Muscle layer of duodenum (tissue), 2 donors: Measurements from ENCODE around the gene MAPT.
"Not testable (repeated sequence)": the region's sequence is repeated elsewhere in the genome, so short reads cannot be mapped to it uniquely, and the experiment has no call there.

Experiments used
- H3K27ac ChIP-seq: one replicate; pipeline ENCODE4 v1.7.0; 2013; ENCODE audit warnings: mild to moderate bottlenecking, low read length
- H3K27me3 ChIP-seq: one replicate; pipeline ENCODE4 v1.7.0; 2013; ENCODE audit warnings: low read depth, mild to moderate bottlenecking, control low read depth, low read length
- H3K36me3 ChIP-seq, 2 donors: one replicate each; pipeline ENCODE4 v1.7.0; 2013; ENCODE audit warnings: low read length in 2 of 2, control low read depth in 1 of 2, mild to moderate bottlenecking in 1 of 2; ENCODE audit not compliant: insufficient read depth in 2 of 2, control insufficient read depth in 1 of 2
- H3K4me1 ChIP-seq, 2 donors: one replicate each; pipeline ENCODE4 v1.7.0; 2013; ENCODE audit warnings: low read length in 2 of 2, mild to moderate bottlenecking in 2 of 2, control low read depth in 1 of 2, moderate library complexity in 1 of 2; ENCODE audit not compliant: insufficient read depth in 2 of 2, control insufficient read depth in 1 of 2
- H3K4me3 ChIP-seq, 2 donors: one replicate each; pipeline ENCODE4 v1.7.0; 2013; ENCODE audit warnings: low read length in 2 of 2, low read depth in 1 of 2, mild to moderate bottlenecking in 1 of 2
- H3K9me3 ChIP-seq, 2 donors: one replicate each; pipeline ENCODE4 v1.7.0; 2013; ENCODE audit warnings: low read length in 2 of 2, control low read depth in 1 of 2, mild to moderate bottlenecking in 1 of 2; ENCODE audit not compliant: control insufficient read depth in 1 of 2
- donor health status: healthy.

The MAPT gene

GRCh38 chr17:45850011-45850410 lies 44.3 kb upstream of the MAPT start:
- H3K9me3 ChIP-seq: peaks cover 0 to under 1% of the 10 kb centered on the region in 2 donors
- no peak overlapping the region for H3K4me3 ChIP-seq
- H3K36me3 ChIP-seq: no peaks in the 10 kb centered on the region
- H3K27ac ChIP-seq: no peak overlapping the region
- H3K27me3 ChIP-seq: peaks cover 8% of the 10 kb centered on the region
- no peaks in the 10 kb centered on the region for H3K4me1 ChIP-seq

GRCh38 chr17:45850468-45850867 lies 43.9 kb upstream of the MAPT start:
- Histone ChIP-seq H3K4me1 (no peaks in the 10 kb centered on the region), H3K4me3 (no peak overlapping the region), H3K9me3 (peaks cover 0 to 3% of the 10 kb centered on the region in 2 donors), H3K27ac (no peak overlapping the region), H3K27me3 (peaks cover 8% of the 10 kb centered on the region), H3K36me3 (no peaks in the 10 kb centered on the region)

GRCh38 chr17:45851022-45851421 lies 43.3 kb upstream of the MAPT start:
- H3K27me3 ChIP-seq: peaks cover 8% of the 10 kb centered on the region
- no peaks in the 10 kb centered on the region for H3K4me1 ChIP-seq
- H3K4me3 ChIP-seq: no peak overlapping the region
- no peak overlapping the region for H3K27ac ChIP-seq
- H3K9me3 ChIP-seq: peaks cover 0 to 3% of the 10 kb centered on the region in 2 donors
- H3K36me3 ChIP-seq: no peaks in the 10 kb centered on the region

GRCh38 chr17:45851464-45851863 lies 42.9 kb upstream of the MAPT start:
- H3K4me3 ChIP-seq: no peak overlapping the region
- H3K27me3 ChIP-seq: peaks cover 8% of the 10 kb centered on the region
- no peaks in the 10 kb centered on the region for H3K36me3 ChIP-seq
- no peak overlapping the region for H3K27ac ChIP-seq
- H3K4me1 ChIP-seq: no peaks in the 10 kb centered on the region
- peaks cover 0 to 3% of the 10 kb centered on the region in 2 donors for H3K9me3 ChIP-seq

- no peak overlapping the region for H3K27ac ChIP-seq
- H3K9me3 ChIP-seq: peaks cover 0 to 3% of the 10 kb centered on the region in 2 donors
- no peaks in the 10 kb centered on the region for H3K36me3 ChIP-seq
- H3K27me3 ChIP-seq: peaks cover 8% of the 10 kb centered on the region
- H3K4me1 ChIP-seq: no peaks in the 10 kb centered on the region
- no peak overlapping the region for H3K4me3 ChIP-seq
Observed at GRCh38 chr17:45851873-45852272, 42.5 kb upstream of the MAPT start.

- Histone ChIP-seq H3K27ac (no peak overlapping the region), H3K4me1 (no peaks in the 10 kb centered on the region), H3K4me3 (no peak overlapping the region)
Observed at GRCh38 chr17:45852535-45853297, 41.6 kb upstream of the MAPT start.

GRCh38 chr17:45854209-45854608 lies 40.1 kb upstream of the MAPT start:
- H3K4me3 ChIP-seq: no peak overlapping the region
- no peaks in the 10 kb centered on the region for H3K4me1 ChIP-seq
- peaks cover 0 to 3% of the 10 kb centered on the region in 2 donors for H3K9me3 ChIP-seq
- no peak overlapping the region for H3K27ac ChIP-seq
- peaks cover 8% of the 10 kb centered on the region for H3K27me3 ChIP-seq
- H3K36me3 ChIP-seq: no peaks in the 10 kb centered on the region

More at GRCh38 chr17:45852535-45853297, 41.6 kb upstream of the MAPT start:
- Histone ChIP-seq H3K36me3 (no peaks in the 10 kb centered on the region), H3K9me3 (peaks cover 0 to 3% of the 10 kb centered on the region in 2 donors), H3K27me3 (peaks cover 8% of the 10 kb centered on the region)

- Histone ChIP-seq H3K9me3 (peaks cover 0 to 3% of the 10 kb centered on the region in 2 donors), H3K27me3 (peaks cover 8% of the 10 kb centered on the region), H3K4me1 (no peaks in the 10 kb centered on the region), H3K4me3 (no peak overlapping the region), H3K36me3 (no peaks in the 10 kb centered on the region), H3K27ac (no peak overlapping the region)
Observed at GRCh38 chr17:45855691-45856336, 38.5 kb upstream of the MAPT start.

- H3K27ac ChIP-seq: no peak overlapping the region
- no peaks in the 10 kb centered on the region for H3K4me1 ChIP-seq
- H3K36me3 ChIP-seq: no peaks in the 10 kb centered on the region
- peaks cover 0 to 3% of the 10 kb centered on the region in 2 donors for H3K9me3 ChIP-seq
- no peak overlapping the region for H3K4me3 ChIP-seq
- H3K27me3 ChIP-seq: no peaks in the 10 kb centered on the region
Observed at GRCh38 chr17:45857977-45858708, 36.2 kb upstream of the MAPT start.

GRCh38 chr17:45861165-45861564 lies 33.2 kb upstream of the MAPT start:
- no peaks in the 10 kb centered on the region for H3K36me3 ChIP-seq
- no peaks in the 10 kb centered on the region for H3K4me1 ChIP-seq
- no peak overlapping the region for H3K4me3 ChIP-seq
- peaks cover 7% of the 10 kb centered on the region for H3K27me3 ChIP-seq
- H3K9me3 ChIP-seq: no peaks in the 10 kb centered on the region
- no peak overlapping the region for H3K27ac ChIP-seq

GRCh38 chr17:45862127-45862526 lies 32.2 kb upstream of the MAPT start:
- not testable (repeated sequence) for H3K27me3 ChIP-seq, H3K4me3 ChIP-seq, H3K27ac ChIP-seq, H3K4me1 ChIP-seq, H3K36me3 ChIP-seq, H3K9me3 ChIP-seq
